OCI-LY1 (cell line): ENCODE measurements around the gene SLC9A9.

Experiments
- H2AFZ ChIP-seq: fragments of 200-600 bp; sonication (generic), shearing (Covaris generic); 2 replicates; pipeline ENCODE4 v1.6.0; 2014; ENCODE audit warnings: antibody characterized with exemption, mild to moderate bottlenecking, low read length
- H3F3A ChIP-seq: fragments of 200-600 bp; sonication (generic), shearing (Covaris generic); 2 replicates; pipeline ENCODE4 v1.6.0; 2014; ENCODE audit warnings: mild to moderate bottlenecking, antibody characterized with exemption, low read length, moderate library complexity; ENCODE audit not compliant: insufficient read depth
- H3K27ac ChIP-seq: fragments of 200-600 bp; sonication (generic); 2 replicates; pipeline ENCODE4 v1.5.1; 2014; ENCODE audit warnings: low read length, mixed run types, mild to moderate bottlenecking, low read depth; ENCODE audit not compliant: poor library complexity, severe bottlenecking
- H3K27me3 ChIP-seq: fragments of 200-600 bp; sonication (generic); 2 replicates; pipeline ENCODE4 v1.6.0; 2014; ENCODE audit warnings: antibody characterized with exemption, mild to moderate bottlenecking, low read length, moderate library complexity; ENCODE audit not compliant: insufficient read depth
- H3K36me3 ChIP-seq: fragments of 200-600 bp; sonication (generic); 2 replicates; pipeline ENCODE4 v1.6.1; 2014; ENCODE audit warnings: mild to moderate bottlenecking, antibody characterized with exemption, low read length, moderate library complexity, mixed read lengths; ENCODE audit not compliant: insufficient read depth
- H3K4me1 ChIP-seq: fragments of 200-600 bp; sonication (generic); 2 replicates; pipeline ENCODE4 v1.5.1; 2014; ENCODE audit warnings: mild to moderate bottlenecking, low read length, moderate library complexity; ENCODE audit not compliant: insufficient read depth, severe bottlenecking
- H3K4me2 ChIP-seq: fragments of 200-600 bp; sonication (generic), shearing (Covaris generic); 2 replicates; pipeline ENCODE4 v1.6.1; 2014; ENCODE audit warnings: low read length
- H3K4me3 ChIP-seq: fragments of 200-600 bp; sonication (generic); 2 replicates; pipeline ENCODE4 v1.5.1; 2014; ENCODE audit warnings: low read length, low read depth, mild to moderate bottlenecking, mixed read lengths; ENCODE audit not compliant: poor library complexity, severe bottlenecking
- H3K79me2 ChIP-seq: fragments of 200-600 bp; shearing (Covaris generic); 2 replicates; pipeline ENCODE4 v1.6.1; 2016; ENCODE audit warnings: mixed run types, low read length, mixed read lengths; ENCODE audit not compliant: insufficient read depth
- H3K9ac ChIP-seq: fragments of 200-600 bp; sonication (generic), shearing (Covaris generic); 2 replicates; pipeline ENCODE4 v1.6.1; 2014; ENCODE audit warnings: mild to moderate bottlenecking, low read length, mixed read lengths
- H3K9me2 ChIP-seq: fragments of 200-600 bp; sonication (generic), shearing (Covaris generic); 2 replicates; pipeline ENCODE4 v1.6.1; 2014; ENCODE audit warnings: low read depth, mild to moderate bottlenecking, low read length, mixed read lengths
- H3K9me3 ChIP-seq: fragments of 200-600 bp; shearing (Covaris generic); 2 replicates; pipeline ENCODE4 v1.6.1; 2014; ENCODE audit warnings: low read length, mixed read lengths
- H4K20me1 ChIP-seq: fragments of 200-600 bp; sonication (generic), shearing (Covaris generic); 2 replicates; pipeline ENCODE4 v1.6.0; 2016; ENCODE audit warnings: mild to moderate bottlenecking, low read length; ENCODE audit not compliant: insufficient read depth
- CTCF ChIP-seq: fragments of 200-600 bp; sonication (generic), shearing (Covaris generic); IDR thresholded peaks from 2 replicates; pipeline ENCODE4 v1.5.1; 2017; ENCODE audit warnings: mild to moderate bottlenecking, antibody characterized with exemption, low read length, moderate library complexity, mixed read lengths
- EZH2 ChIP-seq: fragments of 200-600 bp; sonication (generic), shearing (Covaris generic); IDR thresholded peaks from 2 replicates; pipeline ENCODE4 v1.8.0; 2017; ENCODE audit warnings: borderline replicate concordance, mixed run types, mild to moderate bottlenecking, antibody characterized with exemption, low read length, moderate library complexity, mixed read lengths

Gene SLC9A9

GRCh38 chr3:143343944-143344343, 504.3 kb downstream of the SLC9A9 start:
- Histone ChIP-seq H3K9me2 (no peaks in the 10 kb centered on the region), H3K4me2 (no peak overlapping the region), H3K79me2 (no peaks in the 10 kb centered on the region), H4K20me1 (no peaks in the 10 kb centered on the region), H3K27me3 (no peaks in the 10 kb centered on the region), H3K4me1 (no peaks in the 10 kb centered on the region), H3K36me3 (no peaks in the 10 kb centered on the region), H3K4me3 (no peak overlapping the region), H3F3A (no peaks in the 10 kb centered on the region), H3K27ac (no peak overlapping the region), H2AFZ (no peak overlapping the region), H3K9ac (no peak overlapping the region), H3K9me3 (no peaks in the 10 kb centered on the region)
- TF ChIP-seq CTCF (no peak), EZH2 (no peak)

GRCh38 chr3:143343031-143343430, 505.2 kb downstream of the SLC9A9 start:
- no peaks in the 10 kb centered on the region for H3K4me1 ChIP-seq
- H3K4me2 ChIP-seq = no peak overlapping the region
- H3K4me3 ChIP-seq = no peak overlapping the region
- H3K36me3 ChIP-seq = no peaks in the 10 kb centered on the region
- H2AFZ ChIP-seq = no peak overlapping the region
- no peaks in the 10 kb centered on the region for H3K79me2 ChIP-seq
- TF ChIP-seq EZH2 (no peak), CTCF (no peak)
- no peaks in the 10 kb centered on the region for H3K27me3 ChIP-seq
- H3K9me3 ChIP-seq = no peaks in the 10 kb centered on the region
- no peaks in the 10 kb centered on the region for H3K9me2 ChIP-seq
- H3K27ac ChIP-seq = no peak overlapping the region
- no peak overlapping the region for H3K9ac ChIP-seq
- no peaks in the 10 kb centered on the region for H4K20me1 ChIP-seq
- H3F3A ChIP-seq = no peaks in the 10 kb centered on the region

GRCh38 chr3:143339451-143339850, 508.8 kb downstream of the SLC9A9 start:
- no peaks in the 10 kb centered on the region for H3F3A ChIP-seq
- no peaks in the 10 kb centered on the region for H3K36me3 ChIP-seq
- no peak for TF ChIP-seq CTCF
- TF ChIP-seq EZH2 = no peak
- H3K4me2 ChIP-seq = no peak overlapping the region
- no peak overlapping the region for H3K4me3 ChIP-seq
- peaks cover 5% of the 10 kb centered on the region for H3K9me3 ChIP-seq
- no peaks in the 10 kb centered on the region for H3K79me2 ChIP-seq
- H3K9ac ChIP-seq = no peak overlapping the region
- H3K27me3 ChIP-seq = no peaks in the 10 kb centered on the region
- H3K9me2 ChIP-seq = no peaks in the 10 kb centered on the region
- no peak overlapping the region for H3K27ac ChIP-seq
- H4K20me1 ChIP-seq = no peaks in the 10 kb centered on the region
- no peaks in the 10 kb centered on the region for H3K4me1 ChIP-seq
- no peak overlapping the region for H2AFZ ChIP-seq
